ENCODE measurements around the gene BRWD1.

Gene BRWD1

DNA sequence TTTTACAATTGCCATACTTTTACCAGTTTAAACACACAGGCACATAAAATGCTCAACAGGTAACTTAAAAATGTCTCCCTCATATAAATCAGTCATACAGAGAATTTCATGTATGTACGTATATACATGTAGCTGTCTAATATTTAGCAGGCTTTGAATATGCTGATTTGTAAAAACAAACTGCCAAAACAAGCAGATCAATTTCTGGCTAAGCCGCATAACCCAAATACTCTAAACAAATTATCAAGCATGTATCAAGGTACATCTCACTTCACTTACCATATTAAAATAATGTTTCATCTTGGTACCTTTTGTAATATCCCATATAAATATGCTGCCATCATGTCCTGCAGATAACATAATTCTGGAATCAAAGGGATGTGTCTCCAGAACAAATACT lies 43.8 kb downstream of the BRWD1 start:
- TF ChIP-seq, protein P1, sequence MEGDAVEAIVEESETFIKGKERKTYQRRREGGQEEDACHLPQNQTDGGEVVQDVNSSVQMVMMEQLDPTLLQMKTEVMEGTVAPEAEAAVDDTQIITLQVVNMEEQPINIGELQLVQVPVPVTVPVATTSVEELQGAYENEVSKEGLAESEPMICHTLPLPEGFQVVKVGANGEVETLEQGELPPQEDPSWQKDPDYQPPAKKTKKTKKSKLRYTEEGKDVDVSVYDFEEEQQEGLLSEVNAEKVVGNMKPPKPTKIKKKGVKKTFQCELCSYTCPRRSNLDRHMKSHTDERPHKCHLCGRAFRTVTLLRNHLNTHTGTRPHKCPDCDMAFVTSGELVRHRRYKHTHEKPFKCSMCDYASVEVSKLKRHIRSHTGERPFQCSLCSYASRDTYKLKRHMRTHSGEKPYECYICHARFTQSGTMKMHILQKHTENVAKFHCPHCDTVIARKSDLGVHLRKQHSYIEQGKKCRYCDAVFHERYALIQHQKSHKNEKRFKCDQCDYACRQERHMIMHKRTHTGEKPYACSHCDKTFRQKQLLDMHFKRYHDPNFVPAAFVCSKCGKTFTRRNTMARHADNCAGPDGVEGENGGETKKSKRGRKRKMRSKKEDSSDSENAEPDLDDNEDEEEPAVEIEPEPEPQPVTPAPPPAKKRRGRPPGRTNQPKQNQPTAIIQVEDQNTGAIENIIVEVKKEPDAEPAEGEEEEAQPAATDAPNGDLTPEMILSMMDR (IDR thresholded peaks at IDR 0.05; ENCODE audit: low read length), result no peak
- TF ChIP-seq EZH2 (IDR thresholded peaks at IDR 0.05; ENCODE audit: borderline replicate concordance, low read length), result no peak
- Histone ChIP-seq H4K20me1 (ENCODE audit: insufficient read depth, low read length) (no peaks in the 10 kb centered on the region), H3K79me2 (ENCODE audit: insufficient read depth, low read length) (no peaks in the 10 kb centered on the region), H3K27ac (ENCODE audit: low read depth, low read length, poor library complexity, severe bottlenecking) (no peak overlapping the region), H3K9me2 (ENCODE audit: low read depth, low read length) (no peaks in the 10 kb centered on the region), H3K9ac (ENCODE audit: low read length) (no peak overlapping the region), H3K4me1 (ENCODE audit: insufficient read depth, low read length, severe bottlenecking) (peaks cover 6% of the 10 kb centered on the region), H3K4me3 (ENCODE audit: low read depth, low read length, poor library complexity, severe bottlenecking) (no peak overlapping the region), H3F3A (ENCODE audit: insufficient read depth, low read length) (peaks cover 4% of the 10 kb centered on the region; the same call in 1 of the 2 replicates), H2AFZ (ENCODE audit: low read length) (no peak overlapping the region), H3K36me3 (ENCODE audit: insufficient read depth, low read length) (peaks cover 89% of the 10 kb centered on the region), H3K9me3 (ENCODE audit: low read length) (no peaks in the 10 kb centered on the region), H3K4me2 (ENCODE audit: low read length) (no peak overlapping the region), H3K27me3 (ENCODE audit: insufficient read depth, low read length) (no peaks in the 10 kb centered on the region)

DNA sequence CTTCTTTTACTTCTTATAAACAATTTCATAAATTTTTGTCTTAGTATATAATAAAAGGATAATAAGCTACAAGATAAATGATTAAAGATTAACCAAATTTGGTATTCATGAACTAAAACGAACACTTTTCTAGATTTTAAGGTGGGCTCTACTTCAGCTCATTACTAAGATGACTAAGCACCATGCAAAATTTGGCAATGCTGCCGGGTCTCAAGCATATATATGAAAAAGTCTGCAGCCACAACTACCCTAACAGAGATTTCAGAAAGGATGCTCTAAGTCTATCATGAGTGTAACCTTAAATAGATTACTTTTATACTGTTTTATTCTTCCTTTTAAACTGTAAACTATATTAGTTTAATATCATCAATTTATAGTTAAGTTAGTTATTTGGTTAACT lies 47.8 kb downstream of the BRWD1 start:
- Histone ChIP-seq H3K9ac (ENCODE audit: low read length) (no peak overlapping the region), H3K4me3 (ENCODE audit: low read depth, low read length, poor library complexity, severe bottlenecking) (no peak overlapping the region), H3K9me3 (ENCODE audit: low read length) (no peaks in the 10 kb centered on the region), H4K20me1 (ENCODE audit: insufficient read depth, low read length) (no peaks in the 10 kb centered on the region), H3K9me2 (ENCODE audit: low read depth, low read length) (no peaks in the 10 kb centered on the region), H3K4me2 (ENCODE audit: low read length) (no peak overlapping the region), H3K27ac (ENCODE audit: low read depth, low read length, poor library complexity, severe bottlenecking) (no peak overlapping the region), H2AFZ (ENCODE audit: low read length) (no peak overlapping the region), H3F3A (ENCODE audit: insufficient read depth, low read length) (0 out of 2 replicates have a peak, but pooled peaks cover 4% of the 10 kb centered on the region), H3K27me3 (ENCODE audit: insufficient read depth, low read length) (no peaks in the 10 kb centered on the region), H3K4me1 (ENCODE audit: insufficient read depth, low read length, severe bottlenecking) (peaks cover 6% of the 10 kb centered on the region), H3K79me2 (ENCODE audit: insufficient read depth, low read length) (no peaks in the 10 kb centered on the region), H3K36me3 (ENCODE audit: insufficient read depth, low read length) (peaks cover 94% of the 10 kb centered on the region)
- no peak for TF ChIP-seq EZH2 (IDR thresholded peaks at IDR 0.05; ENCODE audit: borderline replicate concordance, low read length)
- TF ChIP-seq, protein P1 (IDR thresholded peaks at IDR 0.05; ENCODE audit: low read length), result no peak

DNA sequence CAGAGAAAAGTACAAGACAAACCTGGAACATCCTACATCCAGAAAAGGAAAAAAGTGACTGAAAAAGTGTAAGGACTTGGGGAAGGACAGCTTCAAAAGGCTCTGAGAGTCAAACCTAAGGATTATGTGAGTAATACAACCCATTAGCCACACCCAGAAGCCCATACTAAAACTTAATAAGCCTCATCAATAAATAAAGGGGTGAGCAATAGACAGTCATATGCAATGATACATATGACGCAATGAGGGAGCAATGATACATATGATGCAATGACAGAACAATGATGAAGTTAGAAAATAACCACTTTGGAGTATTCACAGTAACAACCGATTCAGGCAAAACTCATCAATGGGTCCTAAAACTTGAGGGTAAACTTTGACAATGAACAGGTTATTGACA lies 50.1 kb downstream of the BRWD1 start:
- no peaks in the 10 kb centered on the region for H3K9me3 ChIP-seq (ENCODE audit: low read length)
- H4K20me1 ChIP-seq (ENCODE audit: insufficient read depth, low read length), result no peaks in the 10 kb centered on the region
- H3K27ac ChIP-seq (ENCODE audit: low read depth, low read length, poor library complexity, severe bottlenecking), result no peak overlapping the region
- peaks cover 6% of the 10 kb centered on the region for H3K4me1 ChIP-seq (ENCODE audit: insufficient read depth, low read length, severe bottlenecking)
- no peak overlapping the region for H2AFZ ChIP-seq (ENCODE audit: low read length)
- peaks cover 88% of the 10 kb centered on the region for H3K36me3 ChIP-seq (ENCODE audit: insufficient read depth, low read length)
- no peaks in the 10 kb centered on the region for H3K27me3 ChIP-seq (ENCODE audit: insufficient read depth, low read length)
- H3F3A ChIP-seq (ENCODE audit: insufficient read depth, low read length), result 0 out of 2 replicates have a peak, but pooled peaks cover 4% of the 10 kb centered on the region
- no peaks in the 10 kb centered on the region for H3K79me2 ChIP-seq (ENCODE audit: insufficient read depth, low read length)
- TF ChIP-seq EZH2 (IDR thresholded peaks at IDR 0.05; ENCODE audit: borderline replicate concordance, low read length), result no peak
- TF ChIP-seq, protein P1 (IDR thresholded peaks at IDR 0.05; ENCODE audit: low read length), result no peak
- no peak overlapping the region for H3K4me2 ChIP-seq (ENCODE audit: low read length)
- no peak overlapping the region for H3K9ac ChIP-seq (ENCODE audit: low read length)
- no peaks in the 10 kb centered on the region for H3K9me2 ChIP-seq (ENCODE audit: low read depth, low read length)
- H3K4me3 ChIP-seq (ENCODE audit: low read depth, low read length, poor library complexity, severe bottlenecking), result no peak overlapping the region

Measured in OCI-LY1 (cell line).